NCI-H2196 (cell line): ENCODE data around the gene PCDHB5.
"Not testable (repeated sequence)": the region's sequence is repeated elsewhere in the genome, so short reads cannot be mapped to it uniquely, and the experiment has no call there.

Experiments
- DNase-seq: peaks from one replicate; lab custom pipeline; 2025; ENCODE audit not compliant: unreplicated experiment; lab: John Stamatoyannopoulos, UW

Gene PCDHB5

DNA sequence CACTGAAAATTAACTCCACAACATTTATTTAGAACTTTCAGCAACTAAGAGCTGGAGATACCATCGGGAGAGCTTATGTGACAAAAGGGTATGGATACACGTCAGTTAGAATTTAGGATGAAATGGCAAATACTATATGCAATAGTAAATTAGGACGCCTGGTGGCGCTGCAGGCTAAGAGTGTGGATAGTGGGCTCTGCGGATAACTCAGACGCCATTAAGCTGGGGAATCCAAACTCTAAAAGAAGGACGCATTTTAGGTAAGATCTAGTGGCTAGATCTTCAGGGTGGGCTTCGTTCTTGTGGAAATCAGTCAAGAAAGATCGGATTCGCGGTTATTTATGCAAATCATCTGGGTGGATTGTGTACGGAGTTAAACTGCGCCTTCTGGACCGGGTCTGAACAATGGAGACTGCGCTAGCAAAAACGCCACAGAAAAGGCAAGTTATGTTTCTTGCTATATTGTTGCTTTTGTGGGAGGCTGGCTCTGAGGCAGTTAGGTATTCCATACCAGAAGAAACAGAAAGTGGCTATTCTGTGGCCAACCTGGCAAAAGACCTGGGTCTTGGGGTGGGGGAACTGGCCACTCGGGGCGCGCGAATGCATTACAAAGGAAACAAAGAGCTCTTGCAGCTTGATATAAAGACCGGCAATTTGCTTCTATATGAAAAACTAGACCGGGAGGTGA, at the start of gene PCDHB5:
TSS of gene PCDHB5 (plus strand) at position 177 of the 688 bp plus-strand sequence. CDS start at position 406, 229 bp downstream.
- DNase-seq = no peak

DNA sequence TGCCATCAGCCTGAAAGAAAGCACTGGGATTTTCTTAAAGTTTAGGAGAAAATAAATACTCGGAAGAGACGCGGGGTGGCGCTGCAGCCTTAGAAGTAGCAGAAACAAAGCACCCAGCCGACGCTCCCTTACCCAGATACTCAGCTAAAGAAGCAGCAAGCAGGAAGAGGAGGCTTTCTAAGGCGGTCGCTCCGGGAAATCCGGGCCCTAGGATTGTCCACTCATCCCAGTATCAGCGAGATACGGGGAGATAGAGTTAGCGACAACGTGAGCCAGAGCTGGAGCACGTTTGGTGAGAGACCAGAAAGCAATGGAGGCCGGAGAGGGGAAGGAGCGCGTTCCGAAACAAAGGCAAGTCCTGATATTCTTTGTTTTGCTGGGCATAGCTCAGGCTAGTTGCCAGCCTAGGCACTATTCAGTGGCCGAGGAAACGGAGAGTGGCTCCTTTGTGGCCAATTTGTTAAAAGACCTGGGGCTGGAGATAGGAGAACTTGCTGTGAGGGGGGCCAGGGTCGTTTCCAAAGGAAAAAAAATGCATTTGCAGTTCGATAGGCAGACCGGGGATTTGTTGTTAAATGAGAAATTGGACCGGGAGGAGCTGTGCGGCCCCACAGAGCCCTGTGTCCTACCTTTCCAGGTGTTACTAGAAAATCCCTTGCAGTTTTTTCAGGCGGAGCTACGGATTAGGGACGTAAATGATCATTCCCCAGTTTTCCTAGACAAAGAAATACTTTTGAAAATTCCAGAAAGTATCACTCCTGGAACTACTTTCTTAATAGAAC, 40.3 kb upstream of the PCDHB5 start, which contains the start of gene PCDHB2:
TSS of gene PCDHB2 (plus strand) at position 135 of the 782 bp plus-strand sequence. CDS start at position 311, 176 bp downstream.
- no peak for DNase-seq

GRCh38 chr5:141095263-141095641, 39.8 kb upstream of the PCDHB5 start:
- DNase-seq = no peak

DNA sequence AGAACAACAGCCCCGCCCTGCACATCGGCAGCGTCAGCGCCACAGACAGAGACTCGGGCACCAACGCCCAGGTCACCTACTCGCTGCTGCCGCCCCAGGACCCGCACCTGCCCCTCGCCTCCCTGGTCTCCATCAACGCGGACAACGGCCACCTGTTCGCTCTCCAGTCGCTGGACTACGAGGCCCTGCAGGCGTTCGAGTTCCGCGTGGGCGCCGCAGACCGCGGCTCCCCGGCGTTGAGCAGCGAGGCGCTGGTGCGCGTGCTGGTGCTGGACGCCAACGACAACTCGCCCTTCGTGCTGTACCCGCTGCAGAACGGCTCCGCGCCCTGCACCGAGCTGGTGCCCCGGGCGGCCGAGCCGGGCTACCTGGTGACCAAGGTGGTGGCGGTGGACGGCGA, 38.8 kb upstream of the PCDHB5 start:
- DNase-seq = not testable (repeated sequence)

DNA sequence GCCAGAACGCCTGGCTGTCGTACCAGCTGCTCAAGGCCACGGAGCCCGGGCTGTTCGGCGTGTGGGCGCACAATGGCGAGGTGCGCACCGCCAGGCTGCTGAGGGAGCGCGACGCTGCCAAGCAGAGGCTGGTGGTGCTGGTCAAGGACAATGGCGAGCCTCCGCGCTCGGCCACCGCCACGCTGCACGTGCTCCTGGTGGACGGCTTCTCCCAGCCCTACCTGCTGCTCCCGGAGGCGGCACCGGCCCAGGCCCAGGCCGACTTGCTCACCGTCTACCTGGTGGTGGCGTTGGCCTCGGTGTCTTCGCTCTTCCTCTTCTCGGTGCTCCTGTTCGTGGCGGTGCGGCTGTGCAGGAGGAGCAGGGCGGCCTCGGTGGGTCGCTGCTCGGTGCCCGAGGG, 38.4 kb upstream of the PCDHB5 start:
- DNase-seq = not testable (repeated sequence)

DNA sequence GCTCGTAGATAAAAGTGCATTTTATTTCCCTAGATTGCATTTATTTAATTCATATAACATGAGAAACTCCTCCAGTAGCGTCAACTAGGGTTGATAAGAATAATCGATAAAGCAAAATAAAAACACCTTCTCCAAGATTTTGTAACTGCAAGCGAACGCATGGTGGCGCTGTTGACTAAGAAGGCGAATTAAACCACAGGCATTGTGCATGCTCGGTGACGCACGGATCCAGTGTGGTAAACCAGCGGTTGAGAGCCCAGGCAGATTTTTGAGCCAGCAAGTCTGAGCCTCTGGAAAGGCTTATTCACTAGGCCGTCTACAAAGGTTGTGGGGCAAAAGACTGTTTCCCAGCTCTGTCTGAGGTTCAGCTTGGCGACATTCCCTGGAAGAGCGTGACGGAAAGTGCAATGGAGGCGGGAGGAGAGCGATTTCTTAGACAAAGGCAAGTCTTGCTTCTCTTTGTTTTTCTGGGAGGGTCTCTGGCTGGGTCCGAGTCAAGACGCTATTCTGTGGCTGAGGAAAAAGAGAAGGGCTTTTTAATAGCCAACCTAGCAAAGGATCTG, 34.7 kb upstream of the PCDHB5 start, which contains the start of gene PCDHB3:
TSS of gene PCDHB3 (plus strand) at position 231 of the 563 bp plus-strand sequence. CDS start at position 408, 177 bp downstream.
- peak; percentile 78 for DNase-seq

- peak; percentile 7 for DNase-seq
These were observed 33.9 kb upstream of the PCDHB5 start for GRCh38 chr5:141101059-141101458.

GRCh38 chr5:141102070-141102469, 32.9 kb upstream of the PCDHB5 start:
- not testable (repeated sequence) for DNase-seq

GRCh38 chr5:141102471-141102870, 32.5 kb upstream of the PCDHB5 start:
- DNase-seq = not testable (repeated sequence)

DNA sequence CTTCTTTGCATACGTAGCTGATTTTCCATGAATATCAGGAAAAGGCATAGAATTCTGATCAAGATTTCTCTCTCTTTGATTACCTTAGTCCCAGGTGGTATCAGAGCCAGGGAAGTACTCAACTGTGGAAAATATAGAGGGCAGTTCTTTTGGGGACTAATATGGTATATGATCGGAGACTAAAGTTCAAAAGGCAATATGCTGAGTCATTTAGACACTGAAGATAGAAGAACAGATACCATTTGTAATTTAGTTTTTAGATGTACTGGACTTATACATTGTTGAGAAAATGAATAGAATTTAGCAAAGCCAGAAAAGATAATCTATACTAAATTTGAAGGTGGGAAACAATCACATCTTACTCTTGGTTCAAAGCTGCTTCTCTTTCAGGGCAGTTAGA, 29.7 kb upstream of the PCDHB5 start:
- no peak for DNase-seq

DNA sequence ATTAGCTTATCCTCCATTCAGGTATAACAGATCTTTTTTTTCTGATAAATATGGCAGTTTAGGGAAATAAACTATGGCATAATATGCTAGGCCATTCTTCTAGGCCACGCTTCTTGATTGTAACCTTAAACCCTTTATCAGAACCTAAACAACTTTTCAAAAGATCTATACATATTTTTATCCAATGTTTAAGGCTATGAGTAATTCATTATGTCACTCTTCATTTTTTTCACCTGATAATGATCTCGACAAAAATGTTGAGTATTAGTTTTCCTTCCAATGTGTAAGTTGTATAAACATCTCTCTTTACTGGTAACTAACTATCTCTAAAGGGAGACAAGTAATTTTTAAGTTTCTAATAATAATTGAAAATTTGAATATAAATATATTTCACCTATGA, 15.8 kb upstream of the PCDHB5 start:
- no peak for DNase-seq

DNA sequence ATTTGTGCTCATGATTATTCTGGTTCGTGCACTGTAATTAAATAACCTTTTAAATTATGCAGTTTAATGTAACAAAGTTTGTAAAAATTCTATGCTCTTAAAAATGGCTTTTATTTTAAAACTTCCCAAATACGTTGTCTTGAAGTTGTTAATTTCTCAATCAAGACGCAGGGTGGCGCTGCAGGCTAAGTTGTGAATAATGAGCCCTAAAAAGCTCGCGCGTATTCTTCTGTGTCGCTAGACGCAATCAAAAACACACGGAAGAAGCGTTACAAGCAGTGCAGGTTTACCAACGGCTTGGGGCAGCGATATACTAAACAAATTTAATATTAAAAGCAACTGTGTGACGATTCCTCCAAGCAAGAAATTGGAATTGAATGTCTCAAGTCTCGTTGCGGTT, 13.4 kb upstream of the PCDHB5 start, which contains the start of gene PCDHB4:
TSS of gene PCDHB4 (plus strand) at position 256 of the 400 bp plus-strand sequence. CDS start 181 bp downstream, outside the sequence.
- DNase-seq = no peak

- no peak for DNase-seq
These were observed 13.0 kb upstream of the PCDHB5 start for GRCh38 chr5:141121985-141122384.

- not testable (repeated sequence) for DNase-seq
These were observed 11.4 kb upstream of the PCDHB5 start for GRCh38 chr5:141123396-141124135.

DNA sequence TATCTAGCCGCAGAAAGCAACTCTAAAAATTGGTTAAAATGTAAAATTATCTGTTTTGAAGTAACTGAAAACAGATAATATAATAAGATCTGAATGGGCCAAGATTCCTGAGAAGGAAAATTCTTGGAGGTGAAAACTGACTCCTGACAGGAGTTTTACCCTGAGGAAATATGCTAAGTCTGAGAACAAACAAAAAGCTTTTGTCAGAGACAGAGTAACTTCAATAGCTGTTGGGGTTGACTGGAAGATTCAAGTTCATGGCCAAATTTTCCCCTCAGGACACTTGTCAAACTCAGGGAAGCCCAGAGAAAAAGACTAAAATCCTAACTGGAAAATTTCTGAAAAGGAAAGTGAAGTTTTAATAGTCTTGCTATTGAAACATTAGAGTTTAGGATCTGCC, 7.7 kb upstream of the PCDHB5 start:
- no peak for DNase-seq

DNA sequence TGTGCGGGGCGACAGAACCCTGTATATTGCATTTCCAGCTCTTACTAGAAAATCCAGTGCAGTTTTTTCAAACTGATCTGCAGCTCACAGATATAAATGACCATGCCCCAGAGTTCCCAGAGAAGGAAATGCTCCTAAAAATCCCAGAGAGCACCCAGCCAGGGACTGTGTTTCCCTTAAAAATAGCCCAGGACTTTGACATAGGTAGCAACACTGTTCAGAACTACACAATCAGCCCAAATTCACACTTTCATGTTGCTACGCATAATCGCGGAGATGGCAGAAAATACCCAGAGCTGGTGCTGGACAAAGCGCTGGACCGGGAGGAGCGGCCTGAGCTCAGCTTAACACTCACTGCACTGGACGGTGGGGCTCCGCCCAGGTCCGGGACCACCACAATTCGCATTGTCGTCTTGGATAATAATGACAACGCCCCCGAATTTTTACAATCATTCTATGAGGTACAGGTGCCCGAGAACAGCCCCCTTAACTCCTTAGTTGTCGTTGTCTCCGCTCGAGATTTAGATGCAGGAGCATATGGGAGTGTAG, 786 bp downstream of the PCDHB5 start:
- no peak for DNase-seq

DNA sequence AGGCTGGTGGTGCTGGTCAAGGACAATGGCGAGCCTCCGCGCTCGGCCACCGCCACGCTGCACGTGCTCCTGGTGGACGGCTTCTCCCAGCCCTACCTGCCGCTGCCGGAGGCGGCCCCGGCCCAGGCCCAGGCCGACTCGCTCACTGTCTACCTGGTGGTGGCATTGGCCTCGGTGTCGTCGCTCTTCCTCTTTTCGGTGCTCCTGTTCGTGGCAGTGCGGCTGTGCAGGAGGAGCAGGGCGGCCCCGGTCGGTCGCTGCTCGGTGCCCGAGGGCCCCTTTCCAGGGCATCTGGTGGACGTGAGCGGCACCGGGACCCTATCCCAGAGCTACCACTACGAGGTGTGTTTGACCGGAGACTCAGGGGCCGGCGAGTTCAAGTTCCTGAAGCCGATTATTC, 2.3 kb downstream of the PCDHB5 start:
- not testable (repeated sequence) for DNase-seq

DNA sequence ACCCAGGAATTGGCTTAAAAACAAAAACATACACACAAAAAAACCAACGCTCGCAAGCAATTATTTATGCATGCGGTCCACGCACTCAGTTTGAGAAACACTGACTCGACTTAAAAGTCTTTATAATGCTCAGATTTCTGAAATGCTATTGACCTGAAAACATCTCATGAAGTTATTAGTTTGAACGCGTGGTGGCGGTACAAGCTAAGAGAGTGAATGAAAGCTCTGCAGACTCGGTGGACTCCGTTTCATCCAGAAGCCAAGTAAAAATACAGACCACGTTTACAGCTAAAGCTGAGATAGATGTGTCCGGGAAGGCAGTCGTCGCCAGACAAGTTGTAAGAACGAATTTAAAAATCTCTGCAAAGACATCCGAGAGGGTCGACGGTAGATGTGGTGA, 14.8 kb downstream of the PCDHB5 start, which contains the start of gene PCDHB6:
TSS of gene PCDHB6 (plus strand) at position 246 of the 400 bp plus-strand sequence. CDS start 201 bp downstream, outside the sequence.
- no peak for DNase-seq

DNA sequence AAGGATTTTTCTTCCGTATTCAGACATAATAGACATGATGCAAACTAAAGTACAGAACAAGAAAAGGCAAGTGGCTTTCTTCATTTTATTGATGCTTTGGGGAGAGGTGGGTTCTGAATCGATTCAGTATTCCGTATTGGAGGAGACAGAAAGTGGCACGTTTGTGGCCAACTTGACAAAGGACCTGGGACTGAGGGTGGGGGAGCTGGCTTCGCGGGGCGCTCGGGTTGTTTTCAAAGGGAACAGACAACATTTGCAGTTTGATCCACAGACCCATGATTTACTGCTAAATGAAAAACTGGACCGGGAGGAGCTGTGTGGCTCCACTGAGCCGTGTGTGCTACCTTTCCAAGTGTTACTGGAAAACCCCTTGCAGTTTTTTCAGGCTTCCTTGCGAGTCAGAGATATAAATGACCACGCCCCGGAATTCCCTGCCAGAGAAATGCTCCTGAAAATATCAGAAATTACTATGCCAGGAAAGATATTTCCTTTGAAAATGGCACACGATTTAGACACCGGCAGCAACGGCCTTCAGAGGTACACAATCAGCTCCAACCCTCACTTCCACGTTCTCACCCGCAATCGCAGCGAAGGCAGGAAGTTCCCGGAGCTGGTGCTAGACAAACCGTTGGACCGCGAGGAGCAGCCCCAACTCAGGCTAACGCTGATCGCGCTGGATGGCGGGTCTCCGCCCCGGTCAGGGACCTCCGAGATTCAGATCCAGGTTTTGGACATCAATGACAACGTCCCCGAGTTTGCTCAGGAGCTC, 15.4 kb downstream of the PCDHB5 start:
- DNase-seq = no peak

- DNase-seq = no peak
These were observed 16.0 kb downstream of the PCDHB5 start for GRCh38 chr5:141150993-141151325.
